ENCODE measurements around the gene RAB40B.

Gene RAB40B

GRCh38 chr17:82716203-82717010 is 17.9 kb upstream of the RAB40B start, which contains the start of gene FN3KRP:
TSS of gene FN3KRP (plus strand) at chr17:82716706. CDS start at chr17:82716756, 50 bp downstream.
- peak; percentile 75 to 94 (median 93) for DNase-seq

- DNase-seq = no peak
These were observed 14.7 kb upstream of the RAB40B start for GRCh38 chr17:82713071-82713723.

GRCh38 chr17:82710499-82711232 is 12.2 kb upstream of the RAB40B start:
- no peak for DNase-seq

DNA sequence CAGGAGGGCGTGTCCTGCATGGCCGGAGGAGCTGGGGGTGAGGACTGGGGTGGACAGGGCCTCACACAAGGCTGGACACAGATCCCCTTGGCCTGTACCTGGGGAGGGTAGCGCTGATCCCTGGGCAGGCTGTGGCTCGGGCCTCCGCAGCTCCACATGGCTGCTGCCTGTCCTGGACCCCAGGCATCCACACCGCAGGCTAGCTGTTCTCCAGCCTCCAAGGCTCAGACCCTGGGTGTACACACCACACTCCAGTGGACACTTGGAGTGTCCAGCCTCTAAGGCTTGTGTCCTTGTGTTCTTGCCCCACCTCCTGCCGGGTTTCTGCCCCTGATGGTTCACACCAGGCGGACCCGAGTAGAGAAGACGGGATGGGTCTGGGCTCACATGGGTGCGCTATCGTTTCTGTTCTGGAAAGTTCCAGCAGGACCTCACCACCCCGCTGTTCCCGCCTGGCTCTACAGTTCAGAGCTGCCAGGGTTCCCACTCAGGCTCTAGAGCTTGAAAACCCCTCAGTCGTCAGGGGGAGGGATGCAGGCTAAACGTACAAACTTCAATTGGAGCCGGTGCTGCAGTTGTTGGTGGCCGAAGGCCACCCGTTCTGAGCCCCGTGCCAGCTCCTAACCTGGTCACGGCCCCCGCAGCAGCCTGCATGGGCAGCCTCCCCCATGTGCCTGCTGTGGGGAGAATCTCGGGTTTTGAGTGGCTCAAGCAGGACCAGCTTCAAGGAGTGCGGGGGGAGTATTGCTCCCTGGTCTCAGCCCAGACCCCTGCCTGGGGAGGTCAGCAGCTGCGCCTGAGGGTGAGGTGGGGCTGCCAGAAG is 11.4 kb upstream of the RAB40B start:
- DNase-seq = no peak

GRCh38 chr17:82709024-82709675 is 10.7 kb upstream of the RAB40B start:
- no peak for DNase-seq

DNA sequence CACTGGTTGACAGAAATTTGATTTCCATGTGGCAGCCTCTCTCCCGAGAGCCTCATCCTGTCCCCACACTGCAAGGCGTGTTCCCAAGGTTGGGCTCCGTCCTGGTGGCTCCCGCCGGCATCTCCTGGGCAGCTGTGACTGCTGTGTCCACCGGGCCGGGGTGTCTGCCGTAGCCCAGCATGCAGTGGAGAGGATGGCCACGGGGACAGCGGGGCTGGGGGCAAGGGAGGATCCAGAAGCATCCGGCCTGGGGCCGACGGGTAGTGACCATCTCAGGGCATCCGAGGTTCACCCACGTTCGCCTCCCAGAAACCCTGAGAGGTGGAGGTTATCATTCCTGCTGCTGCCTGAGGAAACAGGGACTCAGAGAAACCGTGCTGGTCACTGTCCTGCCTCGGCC is 7.3 kb upstream of the RAB40B start:
- no peak for DNase-seq

DNA sequence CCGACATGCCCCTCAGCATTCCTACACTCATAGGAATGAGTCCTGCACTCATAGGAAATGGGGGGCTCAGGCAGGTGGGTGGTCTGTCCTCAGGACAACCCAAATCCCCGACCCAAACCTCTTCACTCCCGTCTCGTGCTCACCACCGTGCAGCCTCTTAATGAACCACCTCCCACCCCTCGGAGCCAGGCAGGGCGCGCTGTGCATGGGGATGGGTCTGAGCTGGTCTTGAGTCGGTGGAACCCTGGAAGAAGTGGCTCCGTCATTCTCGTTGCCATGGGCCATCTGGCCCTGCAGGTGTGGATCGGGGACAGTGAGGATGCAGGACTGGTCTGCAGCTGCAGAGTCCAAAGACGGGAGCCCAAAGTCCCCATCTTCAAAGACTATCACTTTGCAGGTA is 6.4 kb upstream of the RAB40B start:
- no peak for DNase-seq

- DNase-seq = no peak
These were observed 5.7 kb upstream of the RAB40B start for GRCh38 chr17:82703935-82704865.

GRCh38 chr17:82703036-82703745 is 4.7 kb upstream of the RAB40B start:
- DNase-seq = no peak

- no peak for DNase-seq
These were observed 3.9 kb upstream of the RAB40B start for GRCh38 chr17:82702231-82702927.

GRCh38 chr17:82699551-82699950 is 1.1 kb upstream of the RAB40B start:
- DNase-seq = no peak

DNA sequence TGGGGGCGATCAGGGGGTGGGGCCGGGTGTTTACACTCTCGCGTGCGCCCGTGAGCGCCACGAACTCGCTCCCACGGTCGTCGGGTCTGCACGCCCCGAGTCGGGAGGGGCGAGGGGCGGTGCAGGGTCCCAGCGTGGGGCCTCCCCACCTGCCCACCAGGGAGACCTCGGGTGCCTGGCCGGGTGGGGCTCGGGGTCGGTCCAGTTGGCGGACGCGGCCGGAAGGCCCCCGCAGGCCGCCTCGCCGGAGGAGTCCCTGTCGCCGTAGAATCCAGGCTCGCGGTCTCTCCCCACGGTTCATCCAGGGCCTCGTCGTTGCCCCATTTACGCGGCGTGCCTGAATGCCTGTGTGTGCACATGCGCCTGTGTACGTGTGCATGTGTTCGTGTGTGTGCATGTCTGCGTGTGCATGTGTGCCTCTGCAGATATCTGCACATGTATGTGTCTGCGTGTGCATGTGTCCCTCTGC is 510 bp upstream of the RAB40B start:
- DNase-seq = peak in 1 of 5 experiments; percentile 42

- DNase-seq = no peak
These were observed 762 bp downstream of the RAB40B start for GRCh38 chr17:82697808-82698064.

DNA sequence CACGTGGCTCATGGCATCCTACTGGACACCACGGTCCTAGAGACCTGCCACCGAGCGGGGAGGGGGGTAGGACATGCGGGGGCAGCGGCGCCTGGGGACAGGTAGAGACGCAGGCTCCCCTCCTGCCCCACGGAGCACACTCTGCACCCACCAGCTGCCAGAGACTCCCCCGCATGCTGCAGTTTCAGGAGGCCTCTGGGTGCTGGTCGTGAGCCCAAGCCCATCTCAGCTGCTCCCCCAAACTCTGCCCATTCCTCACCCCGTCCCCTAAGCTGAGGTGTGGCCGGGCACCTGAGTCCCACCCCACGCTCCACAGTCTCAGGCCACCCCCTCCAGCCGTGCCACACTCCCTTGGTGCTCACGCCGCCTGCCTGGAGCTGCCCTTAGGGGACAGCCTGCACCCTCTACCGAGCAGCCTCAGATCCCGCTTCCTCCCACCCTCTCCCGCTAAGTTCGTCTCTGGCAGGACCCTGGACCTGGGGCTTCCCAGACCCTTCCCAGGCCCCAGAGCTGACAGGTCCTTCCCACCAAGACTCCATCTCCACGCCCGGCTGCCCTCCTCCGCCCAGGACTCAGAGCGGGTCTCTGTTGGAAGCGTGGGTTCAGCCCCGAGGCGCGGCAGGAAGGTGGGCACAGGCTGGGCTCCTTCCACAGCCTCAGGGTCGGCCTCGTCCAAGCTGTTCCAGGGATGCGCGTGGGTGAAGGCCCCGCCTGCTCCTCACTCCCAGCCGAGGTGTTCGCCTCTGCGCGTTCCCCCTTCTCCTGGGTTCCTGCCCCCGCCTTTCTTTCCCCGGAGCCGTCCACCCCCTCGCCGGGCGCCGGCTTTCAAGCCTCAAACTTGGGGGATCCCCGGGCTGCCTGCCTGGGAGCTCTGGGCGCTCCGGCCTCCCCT is 1.3 kb downstream of the RAB40B start:
- DNase-seq = no peak

DNA sequence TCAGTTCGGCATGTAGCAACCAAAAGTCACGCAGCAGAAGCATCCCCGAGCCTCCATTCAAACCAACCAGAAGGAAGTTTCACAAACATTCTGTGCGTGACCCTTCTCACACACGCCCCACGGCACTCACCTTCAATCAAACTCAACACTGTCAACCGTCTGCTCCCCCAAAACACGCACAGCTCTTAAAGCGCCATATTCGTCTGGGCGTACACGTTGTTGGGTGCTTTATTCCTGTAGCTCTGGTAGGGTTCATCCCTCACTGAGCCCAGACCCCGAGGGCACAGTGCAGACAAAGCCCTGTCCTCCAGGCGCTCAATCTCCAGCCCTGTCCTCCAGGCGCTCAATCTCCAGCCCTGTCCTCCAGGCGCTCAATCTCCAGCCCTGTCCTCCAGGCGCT is 2.2 kb downstream of the RAB40B start:
- no peak for DNase-seq

DNA sequence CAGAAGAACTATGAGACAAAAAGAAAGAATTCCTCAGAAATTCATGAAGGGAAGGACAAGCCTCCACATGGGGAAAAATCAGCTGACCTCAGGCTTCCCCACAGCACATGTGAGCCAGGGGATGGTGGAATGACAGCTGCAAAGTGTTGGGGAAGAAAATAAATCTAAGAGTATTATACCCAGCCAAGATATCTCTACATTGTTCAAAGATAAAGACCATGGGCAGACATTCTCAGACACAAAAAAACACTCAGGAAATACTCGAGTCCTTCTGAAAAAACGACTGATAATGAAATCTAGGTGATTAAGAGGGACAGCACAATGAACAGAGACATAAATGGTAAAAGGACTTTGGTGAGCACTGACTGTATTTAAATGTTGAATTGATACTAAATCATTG is 3.9 kb downstream of the RAB40B start:
- DNase-seq = no peak

GRCh38 chr17:82693168-82693867 is 5.2 kb downstream of the RAB40B start:
- no peak for DNase-seq

GRCh38 chr17:82692268-82692667 is 6.2 kb downstream of the RAB40B start:
- DNase-seq = no peak
